ENCODE data around the gene TMCC3. TPM values are rescaled to one million over a fixed set of nuclear protein-coding genes. Genes with fewer than 3 reads are reported as not detected.
A peak's percentile ranks its signal among the peaks of the same experiment; 100 is the strongest.
"Not testable (repeated sequence)": the region's sequence is repeated elsewhere in the genome, so short reads cannot be mapped to it uniquely, and the experiment has no call there.

TMCC3 gene
- total RNA-seq, 1 experiment from 2014 or later = 1.9 TPM

- no peak overlapping the region for H3K4me3 ChIP-seq
- peaks cover 44% of the 10 kb centered on the region for H3K4me1 ChIP-seq (replicated peaks)
- no peak overlapping the region for H3K27ac ChIP-seq
- H3K36me3 ChIP-seq = no peaks in the 10 kb centered on the region
- H3K27me3 ChIP-seq (replicated peaks) = no peaks in the 10 kb centered on the region
- no peak for DNase-seq (ENCODE audit: low read depth in 1 of 2, low spot score in 2 of 2)
- H3K9me3 ChIP-seq (replicated peaks) = no peaks in the 10 kb centered on the region
Measured at GRCh38 chr12:94617101-94617500, 33.3 kb downstream of the TMCC3 start.

- Histone ChIP-seq H3K9me3 (replicated peaks) (no peaks in the 10 kb centered on the region), H3K4me1 (replicated peaks) (peaks cover 38% of the 10 kb centered on the region), H3K27me3 (replicated peaks) (no peaks in the 10 kb centered on the region), H3K36me3 (no peaks in the 10 kb centered on the region), H3K4me3 (no peak overlapping the region), H3K27ac (no peak overlapping the region)
- peak in 1 of 2 experiments; percentile 14 for DNase-seq (ENCODE audit: low read depth in 1 of 2, low spot score in 2 of 2)
Measured at GRCh38 chr12:94616203-94616729, 34.1 kb downstream of the TMCC3 start.

- peak overlapping the region; percentile 3 for H3K4me3 ChIP-seq
- no peak overlapping the region for H3K27ac ChIP-seq
- H3K36me3 ChIP-seq = no peaks in the 10 kb centered on the region
- no peaks in the 10 kb centered on the region for H3K27me3 ChIP-seq (replicated peaks)
- peaks cover 37% of the 10 kb centered on the region for H3K4me1 ChIP-seq (replicated peaks)
- H3K9me3 ChIP-seq (replicated peaks) = no peaks in the 10 kb centered on the region
- DNase-seq (ENCODE audit: low read depth in 1 of 2, low spot score in 2 of 2) = peak; percentile 43 to 54
Measured at GRCh38 chr12:94615260-94616181, 34.8 kb downstream of the TMCC3 start.

DNA sequence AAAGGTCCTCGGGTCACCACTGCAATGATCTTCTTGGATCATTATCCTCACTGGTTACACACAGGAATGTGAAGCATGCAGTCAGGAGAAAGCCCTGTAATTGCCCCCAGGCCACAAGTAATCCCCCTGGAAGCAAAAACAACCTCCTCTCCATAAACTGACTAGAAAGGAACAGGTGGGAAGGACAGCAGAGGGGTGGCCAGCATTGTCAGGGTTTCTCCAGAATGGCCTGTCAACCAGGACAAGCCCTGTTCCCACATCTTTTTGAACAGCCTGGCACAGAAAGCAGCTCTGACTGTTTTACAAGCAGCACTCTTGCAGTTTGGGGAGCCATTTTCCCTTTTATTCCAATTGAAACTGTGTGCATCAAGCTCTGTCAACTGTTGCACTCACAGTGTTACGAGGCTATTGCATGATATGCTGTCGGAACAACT lies 36.1 kb downstream of the TMCC3 start:
- H3K27ac ChIP-seq = no peak overlapping the region
- peaks cover 35% of the 10 kb centered on the region for H3K4me1 ChIP-seq (replicated peaks)
- peak; percentile 49 to 54 for DNase-seq (ENCODE audit: low read depth in 1 of 2, low spot score in 2 of 2)
- no peaks in the 10 kb centered on the region for H3K9me3 ChIP-seq (replicated peaks)
- no peak overlapping the region for H3K4me3 ChIP-seq
- no peaks in the 10 kb centered on the region for H3K27me3 ChIP-seq (replicated peaks)
- no peaks in the 10 kb centered on the region for H3K36me3 ChIP-seq

DNA sequence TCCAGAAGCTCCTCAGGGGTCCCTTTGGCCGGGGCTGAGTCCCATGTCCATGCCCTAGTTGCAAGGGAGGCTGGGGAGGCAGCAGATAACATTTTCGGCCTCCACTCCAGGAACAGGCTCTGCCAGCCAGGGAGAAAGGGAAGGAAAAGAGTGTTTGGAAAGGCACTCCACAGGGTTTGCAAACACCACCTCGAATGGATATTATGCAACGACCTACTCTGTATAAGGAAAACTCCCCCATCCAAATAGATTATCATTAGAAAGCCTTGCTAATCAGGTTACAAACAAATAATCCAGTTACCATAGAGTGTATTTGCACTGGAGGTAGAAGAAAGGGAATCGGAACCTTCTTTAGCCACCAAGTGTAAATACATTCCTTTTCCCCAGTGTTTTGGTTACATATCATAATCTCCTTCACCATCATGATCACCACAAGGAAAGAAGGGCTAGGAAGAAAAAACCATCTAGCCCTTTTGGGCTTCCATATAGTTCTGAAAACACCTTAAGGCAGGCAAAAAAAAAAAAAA lies 40.4 kb downstream of the TMCC3 start:
- Histone ChIP-seq H3K27me3 (replicated peaks) (no peaks in the 10 kb centered on the region), H3K9me3 (replicated peaks) (no peaks in the 10 kb centered on the region; the same call in 1 of the 2 replicates), H3K4me1 (replicated peaks) (peaks cover 10% of the 10 kb centered on the region), H3K4me3 (no peak overlapping the region), H3K36me3 (no peaks in the 10 kb centered on the region), H3K27ac (no peak overlapping the region)
- no peak for DNase-seq (ENCODE audit: low read depth in 1 of 2, low spot score in 2 of 2)

GRCh38 chr12:94606810-94607209 lies 43.5 kb downstream of the TMCC3 start:
- H3K27ac ChIP-seq; H3K9me3 ChIP-seq (replicated peaks); H3K36me3 ChIP-seq; DNase-seq (ENCODE audit: low read depth in 1 of 2, low spot score in 2 of 2); H3K4me1 ChIP-seq (replicated peaks); H3K27me3 ChIP-seq (replicated peaks); H3K4me3 ChIP-seq: not testable (repeated sequence)

DNA sequence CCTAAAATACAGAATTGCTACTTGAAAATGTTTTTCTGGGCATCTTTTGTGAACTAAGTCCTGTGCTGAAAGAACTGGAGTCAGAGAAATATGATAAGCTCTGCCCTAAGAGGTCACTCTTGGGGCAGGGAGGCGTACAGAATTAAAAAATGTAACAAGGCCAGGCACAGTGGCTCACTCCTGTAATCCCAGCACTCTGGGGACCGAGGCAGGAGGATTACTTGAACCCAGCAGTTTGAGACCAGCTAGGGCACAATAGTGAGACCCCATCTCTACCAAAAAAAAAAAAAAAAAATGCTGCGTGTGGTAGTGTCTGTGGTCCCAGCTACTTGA lies 46.0 kb downstream of the TMCC3 start:
- Histone ChIP-seq H3K36me3 (no peaks in the 10 kb centered on the region), H3K27me3 (replicated peaks) (no peaks in the 10 kb centered on the region), H3K9me3 (replicated peaks) (no peaks in the 10 kb centered on the region; the same call in 1 of the 2 replicates), H3K4me1 (replicated peaks) (no peaks in the 10 kb centered on the region), H3K4me3 (no peak overlapping the region), H3K27ac (no peak overlapping the region)
- no peak for DNase-seq (ENCODE audit: low read depth in 1 of 2, low spot score in 2 of 2)

DNA sequence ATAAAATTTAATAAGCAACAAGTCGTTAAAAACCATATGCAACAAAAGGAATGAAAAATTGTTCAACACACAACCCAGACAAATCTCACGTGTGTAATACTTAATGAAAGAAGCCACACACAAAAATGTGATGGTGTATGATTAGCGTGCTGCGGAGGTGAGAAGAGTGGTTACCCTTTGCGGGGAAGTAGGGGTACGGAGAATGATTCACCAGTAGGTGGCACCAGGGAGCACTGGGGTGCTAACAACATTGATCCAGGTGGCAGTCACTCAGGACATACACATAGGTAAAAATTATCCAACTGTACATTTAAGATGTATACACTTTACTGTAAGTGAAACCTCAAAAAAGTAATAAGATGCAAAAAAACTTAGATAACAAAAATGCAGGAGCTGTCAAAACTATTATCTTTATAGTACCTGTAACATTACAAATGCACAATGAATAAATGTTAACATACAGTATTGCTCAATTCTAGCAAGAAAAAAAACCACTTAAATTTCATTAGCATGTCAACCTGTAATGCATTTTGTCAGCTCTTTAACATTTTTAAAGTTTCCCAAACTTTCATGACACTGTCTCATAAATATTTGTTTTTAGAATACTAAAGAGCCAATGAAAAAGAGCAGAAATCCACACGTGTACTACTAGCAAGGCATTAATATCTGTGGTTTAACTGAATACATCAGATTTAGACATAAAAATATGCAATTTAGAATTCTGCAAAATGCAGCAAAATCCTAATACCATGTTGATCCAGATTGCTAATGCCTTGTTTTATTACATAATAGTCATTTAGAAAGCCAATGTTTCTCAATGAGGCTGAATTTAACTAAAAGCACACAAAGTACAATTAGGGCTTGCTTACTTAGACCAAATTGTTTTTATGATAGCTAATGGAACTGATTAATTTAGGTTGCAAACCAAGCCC lies 46.7 kb downstream of the TMCC3 start:
- Histone ChIP-seq H3K36me3 (no peaks in the 10 kb centered on the region), H3K27ac (no peak overlapping the region), H3K4me1 (replicated peaks) (no peaks in the 10 kb centered on the region), H3K4me3 (no peak overlapping the region), H3K9me3 (replicated peaks) (no peaks in the 10 kb centered on the region; the same call in 1 of the 2 replicates), H3K27me3 (replicated peaks) (no peaks in the 10 kb centered on the region)
- DNase-seq (ENCODE audit: low read depth in 1 of 2, low spot score in 2 of 2) = no peak

GRCh38 chr12:94602024-94602423 lies 48.3 kb downstream of the TMCC3 start:
- Histone ChIP-seq H3K36me3 (no peaks in the 10 kb centered on the region), H3K4me1 (replicated peaks) (no peaks in the 10 kb centered on the region), H3K27ac (no peak overlapping the region), H3K9me3 (replicated peaks) (no peaks in the 10 kb centered on the region), H3K4me3 (no peak overlapping the region), H3K27me3 (replicated peaks) (no peaks in the 10 kb centered on the region)
- DNase-seq (ENCODE audit: low read depth in 1 of 2, low spot score in 2 of 2) = no peak

DNA sequence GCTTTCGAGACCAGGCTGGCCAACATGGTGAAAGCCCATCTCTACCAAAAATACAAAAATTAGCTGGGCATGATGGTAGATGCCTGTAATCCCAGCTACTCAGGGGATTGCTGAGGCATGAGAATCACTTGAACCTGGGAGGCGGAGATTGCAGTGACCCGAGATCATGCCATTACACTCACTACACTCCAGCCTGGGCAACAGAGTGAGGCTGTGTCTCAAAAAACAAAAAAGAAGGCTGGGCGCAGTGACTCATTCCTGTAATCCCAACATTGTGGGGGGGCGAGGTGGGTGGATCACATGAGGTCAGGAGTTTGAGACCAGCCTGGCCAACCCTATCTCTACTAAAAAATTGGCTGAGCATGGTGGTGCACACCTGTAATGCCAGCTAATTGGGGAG lies 49.0 kb downstream of the TMCC3 start:
- not testable (repeated sequence) for H3K9me3 ChIP-seq (replicated peaks); H3K27ac ChIP-seq; H3K4me3 ChIP-seq; DNase-seq (ENCODE audit: low read depth in 1 of 2, low spot score in 2 of 2); H3K4me1 ChIP-seq (replicated peaks); H3K27me3 ChIP-seq (replicated peaks); H3K36me3 ChIP-seq

DNA sequence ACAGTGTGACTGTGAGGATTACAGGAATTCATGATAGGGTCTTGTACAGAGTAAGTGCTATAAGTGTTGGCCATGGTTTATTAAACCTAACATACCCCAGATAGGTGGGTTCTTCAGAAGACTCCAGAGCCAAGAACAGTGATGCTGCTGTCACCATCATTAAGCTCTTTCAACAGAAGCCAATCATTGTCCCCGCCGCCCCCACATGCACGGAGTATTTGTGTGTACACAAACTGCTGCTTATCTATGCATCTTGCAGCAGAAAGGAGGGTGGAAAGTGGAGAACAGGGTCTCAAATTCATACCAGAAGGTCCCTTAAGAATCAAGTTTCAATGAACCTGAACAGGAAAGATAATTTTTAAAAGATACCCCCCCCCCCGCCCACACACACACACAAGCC lies 51.2 kb downstream of the TMCC3 start:
- Histone ChIP-seq H3K9me3 (replicated peaks) (no peaks in the 10 kb centered on the region), H3K4me1 (replicated peaks) (no peaks in the 10 kb centered on the region), H3K4me3 (no peak overlapping the region), H3K36me3 (no peaks in the 10 kb centered on the region), H3K27ac (no peak overlapping the region), H3K27me3 (replicated peaks) (no peaks in the 10 kb centered on the region)
- no peak for DNase-seq (ENCODE audit: low read depth in 1 of 2, low spot score in 2 of 2)

GRCh38 chr12:94597268-94597667 lies 53.1 kb downstream of the TMCC3 start:
- Histone ChIP-seq H3K27me3 (replicated peaks) (no peaks in the 10 kb centered on the region), H3K9me3 (replicated peaks) (no peaks in the 10 kb centered on the region), H3K36me3 (no peaks in the 10 kb centered on the region), H3K4me1 (replicated peaks) (no peaks in the 10 kb centered on the region), H3K27ac (no peak overlapping the region), H3K4me3 (no peak overlapping the region)
- DNase-seq (ENCODE audit: low read depth in 1 of 2, low spot score in 2 of 2) = no peak

GRCh38 chr12:94596596-94596995 lies 53.8 kb downstream of the TMCC3 start:
- Histone ChIP-seq H3K36me3 (no peaks in the 10 kb centered on the region), H3K4me1 (replicated peaks) (no peaks in the 10 kb centered on the region), H3K27ac (no peak overlapping the region), H3K9me3 (replicated peaks) (no peaks in the 10 kb centered on the region), H3K4me3 (no peak overlapping the region), H3K27me3 (replicated peaks) (no peaks in the 10 kb centered on the region)
- no peak for DNase-seq (ENCODE audit: low read depth in 1 of 2, low spot score in 2 of 2)
